AG10803 (cell line): ENCODE measurements around the gene IGSF23.

Source experiments
- DNase-seq: peaks from one replicate; pipeline ENCODE4 v3.0.0; 2010; ENCODE audit warnings: low read depth
- H3K4me3 ChIP-seq: 2 replicates; pipeline ENCODE4 v1.5.1; 2011; ENCODE audit warnings: mild to moderate bottlenecking, low read length, control low read depth
- TF ChIP-seq, protein P1 (sequence below): conservative IDR thresholded peaks from 2 replicates; pipeline ENCODE4 v1.5.1; 2011; ENCODE audit warnings: mild to moderate bottlenecking, low read length, control low read depth, inconsistent platforms

Gene IGSF23

DNA sequence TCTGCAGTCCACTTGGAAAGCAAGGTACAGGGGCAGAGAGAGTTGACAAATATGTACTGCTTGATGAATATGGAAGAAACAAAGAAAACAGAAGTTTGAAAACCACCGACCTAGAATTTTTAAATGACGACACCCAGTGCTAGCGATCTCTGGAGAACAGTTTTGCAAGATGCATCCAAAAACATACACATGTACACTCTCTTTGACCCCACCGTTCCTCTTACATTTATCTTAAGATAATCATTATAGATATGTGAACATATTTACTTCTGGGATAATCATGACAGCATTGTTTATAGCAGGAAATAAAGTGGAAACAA is 40.8 kb upstream of the IGSF23 start:
- TF ChIP-seq, protein P1, sequence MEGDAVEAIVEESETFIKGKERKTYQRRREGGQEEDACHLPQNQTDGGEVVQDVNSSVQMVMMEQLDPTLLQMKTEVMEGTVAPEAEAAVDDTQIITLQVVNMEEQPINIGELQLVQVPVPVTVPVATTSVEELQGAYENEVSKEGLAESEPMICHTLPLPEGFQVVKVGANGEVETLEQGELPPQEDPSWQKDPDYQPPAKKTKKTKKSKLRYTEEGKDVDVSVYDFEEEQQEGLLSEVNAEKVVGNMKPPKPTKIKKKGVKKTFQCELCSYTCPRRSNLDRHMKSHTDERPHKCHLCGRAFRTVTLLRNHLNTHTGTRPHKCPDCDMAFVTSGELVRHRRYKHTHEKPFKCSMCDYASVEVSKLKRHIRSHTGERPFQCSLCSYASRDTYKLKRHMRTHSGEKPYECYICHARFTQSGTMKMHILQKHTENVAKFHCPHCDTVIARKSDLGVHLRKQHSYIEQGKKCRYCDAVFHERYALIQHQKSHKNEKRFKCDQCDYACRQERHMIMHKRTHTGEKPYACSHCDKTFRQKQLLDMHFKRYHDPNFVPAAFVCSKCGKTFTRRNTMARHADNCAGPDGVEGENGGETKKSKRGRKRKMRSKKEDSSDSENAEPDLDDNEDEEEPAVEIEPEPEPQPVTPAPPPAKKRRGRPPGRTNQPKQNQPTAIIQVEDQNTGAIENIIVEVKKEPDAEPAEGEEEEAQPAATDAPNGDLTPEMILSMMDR, result no peak
- DNase-seq, result no peak
- H3K4me3 ChIP-seq, result no peak overlapping the region

DNA sequence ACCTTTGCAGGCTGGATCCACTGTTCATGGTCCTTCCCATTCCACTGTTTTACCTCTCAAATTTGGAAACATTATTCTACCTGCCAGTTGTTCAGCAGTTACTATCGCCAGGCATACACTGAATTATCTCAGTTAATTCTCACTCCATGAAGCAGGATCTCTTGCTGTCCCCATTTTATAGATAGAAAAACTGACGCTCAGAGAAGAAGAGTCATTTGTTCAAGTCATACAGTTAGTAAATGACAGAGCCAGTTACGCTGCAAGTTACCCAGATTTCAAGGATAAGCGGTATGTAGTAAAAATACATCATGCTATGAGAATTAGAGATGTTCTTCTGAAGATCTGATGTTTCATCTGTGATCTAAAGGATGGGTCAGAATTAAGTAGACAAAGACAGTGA is 40.2 kb upstream of the IGSF23 start:
- no peak overlapping the region for H3K4me3 ChIP-seq
- no peak for DNase-seq
- TF ChIP-seq, protein P1, result no peak

DNA sequence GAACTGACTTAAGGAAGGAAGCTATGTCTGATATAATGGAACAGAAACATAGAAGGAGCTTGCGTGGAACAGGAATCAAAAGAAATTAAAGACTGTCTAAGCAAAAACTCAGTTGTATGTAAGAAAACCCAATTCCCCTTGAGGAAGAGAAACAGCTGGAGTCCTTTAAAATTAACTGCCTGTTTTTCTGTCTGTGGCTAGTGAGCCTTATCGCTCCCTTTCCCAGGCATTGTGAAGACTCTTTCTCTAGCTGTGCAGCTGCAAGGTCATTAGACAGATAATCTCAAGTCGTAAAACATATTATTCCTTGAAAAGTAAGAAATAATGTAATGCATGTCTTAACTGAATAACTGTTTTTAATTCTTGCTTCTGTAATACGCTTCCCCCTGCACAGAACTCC is 39.7 kb upstream of the IGSF23 start:
- no peak for DNase-seq
- TF ChIP-seq, protein P1, result no peak
- H3K4me3 ChIP-seq, result no peak overlapping the region

DNA sequence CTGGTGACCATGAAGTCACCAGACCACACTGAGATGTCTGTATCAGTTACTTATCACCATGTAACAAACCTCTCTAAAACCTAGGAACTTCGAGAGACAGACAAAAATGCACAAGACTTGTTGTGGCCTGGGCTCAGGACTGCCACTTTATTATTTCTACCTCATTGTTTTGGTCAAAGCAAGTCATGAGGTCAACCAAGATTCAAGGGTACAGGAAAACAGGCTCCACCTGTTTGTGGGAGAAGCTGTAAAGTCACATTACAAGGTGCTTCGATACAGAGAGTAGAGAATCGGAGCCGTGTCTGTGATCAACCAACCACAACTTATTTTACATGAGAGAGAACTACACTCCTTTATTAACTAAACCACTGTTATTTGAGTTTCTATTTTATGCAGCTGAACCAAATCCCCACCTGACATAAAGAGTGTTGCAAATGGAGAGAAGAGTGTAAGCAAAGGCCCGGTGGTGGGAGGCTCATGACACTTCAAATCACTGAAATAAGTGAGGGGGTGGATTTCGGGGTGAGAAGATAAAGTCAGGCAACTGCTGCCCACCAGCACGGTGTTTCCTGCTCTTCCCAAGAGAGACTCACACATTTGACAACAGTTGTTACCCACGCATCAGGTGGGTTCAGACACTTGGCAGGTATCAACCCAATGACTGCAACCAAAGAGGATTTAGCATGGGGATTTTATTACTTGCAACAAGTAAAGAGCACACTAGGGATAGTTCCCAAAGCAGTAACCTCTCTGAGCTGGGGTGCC is 39.0 kb upstream of the IGSF23 start:
- TF ChIP-seq, protein P1, result no peak
- no peak for DNase-seq
- H3K4me3 ChIP-seq, result no peak overlapping the region

DNA sequence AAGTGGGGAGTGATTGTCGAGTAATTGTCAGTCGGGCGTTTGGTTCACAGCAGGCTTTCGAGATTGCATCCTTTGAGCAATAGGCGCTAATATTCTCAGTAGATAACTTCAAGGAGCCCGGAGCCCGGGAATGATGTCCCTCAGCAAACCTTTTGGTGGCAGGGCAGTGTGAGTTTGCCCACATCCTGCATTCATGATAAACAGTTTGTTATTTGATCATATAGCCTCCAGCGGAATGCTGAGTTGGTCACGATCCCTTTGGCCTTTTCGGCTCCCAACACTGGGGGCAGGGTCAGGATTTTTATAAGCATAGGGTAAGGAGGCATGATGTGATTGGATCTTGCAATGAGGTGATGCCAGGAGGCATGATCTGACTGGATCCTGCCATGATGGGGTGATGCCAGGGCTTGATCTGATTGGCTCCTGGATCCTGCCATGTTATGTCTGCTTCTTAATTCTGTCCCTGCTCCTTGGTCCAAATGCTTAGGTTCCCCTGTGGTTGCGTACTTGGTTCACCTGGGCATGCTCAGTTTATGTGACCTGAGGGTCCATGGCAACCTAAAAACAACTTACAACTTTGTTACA is 38.2 kb upstream of the IGSF23 start:
- no peak for DNase-seq
- no peak overlapping the region for H3K4me3 ChIP-seq
- TF ChIP-seq, protein P1, result no peak

DNA sequence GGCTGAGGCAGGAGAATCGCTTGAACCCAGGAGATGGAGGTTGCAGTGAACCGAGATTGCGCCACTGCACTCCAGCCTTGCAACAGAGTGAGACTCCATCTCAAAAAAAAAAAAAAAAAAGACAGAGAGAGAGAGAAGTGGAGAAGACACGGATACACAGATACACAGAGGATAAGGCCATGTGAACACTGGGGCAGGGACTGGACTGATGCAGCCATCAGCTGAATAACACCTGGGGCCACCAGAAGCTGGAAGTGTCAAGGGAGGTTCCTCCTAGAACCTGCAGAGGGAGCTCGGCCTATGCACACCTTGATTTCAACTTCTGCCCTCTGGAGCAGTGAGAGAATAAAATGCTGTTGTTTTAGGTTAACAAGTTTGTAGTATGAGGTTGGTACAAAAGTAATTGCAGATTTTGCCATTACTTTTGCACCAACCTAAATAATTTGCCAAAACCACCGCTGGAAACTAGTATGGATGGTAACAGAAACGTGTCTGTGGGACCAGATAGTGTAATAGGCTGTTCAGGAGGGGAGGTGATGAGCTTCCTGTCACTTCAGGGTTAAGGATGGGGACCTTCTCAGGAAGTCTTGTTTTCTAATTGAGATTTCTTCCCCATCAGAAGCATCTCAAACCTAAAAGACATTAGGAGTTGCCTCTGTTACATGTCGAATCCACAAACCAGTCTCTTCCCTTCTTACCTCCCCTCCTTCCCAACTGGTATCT is 36.4 kb upstream of the IGSF23 start:
- peak; percentile 37 for DNase-seq
- TF ChIP-seq, protein P1, result peak; percentile 67
- no peak overlapping the region for H3K4me3 ChIP-seq

DNA sequence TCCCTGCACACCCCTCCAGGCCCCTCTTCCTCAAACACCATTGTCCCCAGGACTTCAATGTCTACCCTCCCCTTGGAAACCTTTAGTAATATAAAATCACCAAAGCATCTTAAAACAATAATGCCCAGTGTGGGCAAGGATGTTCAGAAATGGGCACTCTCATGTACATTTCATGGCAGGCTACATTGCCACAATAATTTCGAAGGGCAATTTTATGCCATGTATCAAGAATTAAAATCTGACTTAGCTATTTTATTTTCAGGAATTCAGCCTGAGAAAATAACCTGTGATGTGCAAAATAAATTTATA is 35.8 kb upstream of the IGSF23 start:
- H3K4me3 ChIP-seq, result no peak overlapping the region
- TF ChIP-seq, protein P1, result no peak
- no peak for DNase-seq
